HCT116 (cell line): ENCODE measurements around the gene GUCY2D. TPM values are rescaled to one million over a fixed set of nuclear protein-coding genes. Genes with fewer than 3 reads are reported as not detected.

Experiments
- ATAC-seq: fragments of 200-7000 bp; cut with Tn5 transposase; 2 replicates; pipeline ENCODE4 v1.9.1; 2020; ENCODE audit warnings: mild to moderate bottlenecking, moderate library complexity
- BruUV-seq: library from RNA; stranded (reverse); fragments of 400-500 nt; replicated peaks from 2 replicates; lab custom pipeline; 2021; lab: Mats Ljungman, UMichigan
- CTCF ChIA-PET: fragments of 300-600 bp; sonication (Branson Sonifier 250); formaldehyde crosslinking; loops from one replicate; lab custom pipeline; 2021; ENCODE audit warnings: antibody characterized with exemption; lab: Charles Lee
- POLR2A ChIA-PET: fragments of 300-600, 350-600 bp; sonication (Branson Sonifier 250); formaldehyde crosslinking; loops from one replicate; lab custom pipeline; 2021; ENCODE audit warnings: antibody characterized with exemption; lab: Charles Lee
- RAD21 ChIA-PET, 2 experiments: fragments of 300-600 bp; sonication (Branson Sonifier 250); formaldehyde crosslinking; loops; one replicate each; lab custom pipeline; 2023; ENCODE audit warnings: low total read pairs in 2 of 2; ENCODE audit not compliant: uncharacterized antibody in 2 of 2, unreplicated experiment in 2 of 2, low non-redundant PET in 1 of 2; lab: Charles Lee
- DNase-seq: peaks from one replicate; pipeline ENCODE4 v3.0.0-alpha.2; 2010; ENCODE audit warnings: low read depth, low spot score
- H2AFZ ChIP-seq: fragments of 200-600 bp; shearing (Covaris generic), sonication (generic); 2 replicates; pipeline ENCODE4 v1.6.1; 2017; ENCODE audit warnings: low read depth, mixed run types, mixed read lengths, antibody characterized with exemption, low read length; ENCODE audit not compliant: poor library complexity, severe bottlenecking
- H3K27ac ChIP-seq: 2 replicates; pipeline ENCODE4 v1.5.1; 2012; ENCODE audit warnings: low read depth, low read length
- H3K27me3 ChIP-seq: fragments of 200-600 bp; sonication (generic); 2 replicates; pipeline ENCODE4 v1.6.1; 2016; ENCODE audit warnings: mixed run types, low read length, mixed read lengths; ENCODE audit not compliant: insufficient read depth
- H3K36me3 ChIP-seq, 2 experiments: fragments of 200-500 bp in 1 of 2; fragments of 200-600 bp in 1 of 2; sonication (Bioruptor generic) in 1 of 2; sonication (generic) in 1 of 2; 2 replicates each; pipeline versions ENCODE4 v1.5.1 to v1.6.1; 2014 to 2016; ENCODE audit warnings: low read length in 2 of 2, inconsistent platforms in 1 of 2, mixed read lengths in 1 of 2, mixed run types in 1 of 2; ENCODE audit not compliant: insufficient read depth in 2 of 2, control insufficient read depth in 1 of 2
- H3K4me1 ChIP-seq, 2 experiments: fragments of 200-600 bp in 1 of 2; sonication (generic) in 1 of 2; 2 replicates each; pipeline versions ENCODE4 v1.5.1 to v1.6.1; 2012 to 2017; ENCODE audit warnings: low read length in 2 of 2, inconsistent platforms in 1 of 2, mild to moderate bottlenecking in 1 of 2, mixed read lengths in 1 of 2, mixed run types in 1 of 2, moderate library complexity in 1 of 2; ENCODE audit not compliant: insufficient read depth in 2 of 2, control insufficient read depth in 1 of 2
- H3K4me2 ChIP-seq: fragments of 200-600 bp; sonication (generic); 2 replicates; pipeline ENCODE4 v1.6.1; 2017; ENCODE audit warnings: mixed run types, low read length, mixed read lengths
- H3K4me3 ChIP-seq, 2 experiments: fragments of 200-600 bp in 1 of 2; sonication (generic) in 1 of 2; replicated peaks in 1 of 2; 2 replicates each; pipeline ENCODE4 v1.5.1; 2011 to 2016; ENCODE audit warnings: low read length in 2 of 2, control low read depth in 1 of 2, low read depth in 1 of 2, mild to moderate bottlenecking in 1 of 2, mixed read lengths in 1 of 2, mixed run types in 1 of 2
- H3K79me2 ChIP-seq: fragments of 200-600 bp; sonication (generic); 2 replicates; pipeline ENCODE4 v1.6.1; 2017; ENCODE audit warnings: mild to moderate bottlenecking, mixed run types, low read length, moderate library complexity, mixed read lengths; ENCODE audit not compliant: insufficient read depth
- H3K9ac ChIP-seq: fragments of 200-600 bp; sonication (generic); 2 replicates; pipeline ENCODE4 v1.6.1; 2016; ENCODE audit warnings: low read length, mixed read lengths
- H3K9me2 ChIP-seq: fragments of 200-600 bp; sonication (generic), shearing (Covaris generic); 2 replicates; pipeline ENCODE4 v1.6.1; 2017; ENCODE audit warnings: mixed run types, mild to moderate bottlenecking, moderate library complexity; ENCODE audit not compliant: insufficient read depth
- H3K9me3 ChIP-seq, 2 experiments: fragments of 200-500 bp in 1 of 2; fragments of 200-600 bp in 1 of 2; sonication (Bioruptor generic) in 1 of 2; sonication (generic) in 1 of 2; 2 replicates each; pipeline ENCODE4 v1.6.1; 2014 to 2017; ENCODE audit warnings: low read length in 2 of 2, mixed read lengths in 2 of 2, inconsistent platforms in 1 of 2, low read depth in 1 of 2, mild to moderate bottlenecking in 1 of 2, mixed run types in 1 of 2, moderate library complexity in 1 of 2; ENCODE audit not compliant: control insufficient read depth in 1 of 2, insufficient read depth in 1 of 2
- H4K20me1 ChIP-seq: fragments of 200-600 bp; sonication (generic), shearing (Covaris generic); 2 replicates; pipeline ENCODE4 v1.6.1; 2017; ENCODE audit warnings: mixed run types, mild to moderate bottlenecking, moderate library complexity; ENCODE audit not compliant: insufficient read depth
- ATF3 ChIP-seq: IDR thresholded peaks from 2 replicates; pipeline ENCODE4 v1.6.1; 2012
- CEBPB ChIP-seq: IDR thresholded peaks from 2 replicates; pipeline ENCODE4 v1.6.1; 2012; ENCODE audit warnings: low read depth
- CTCF ChIP-seq, 3 experiments: fragments of 200-600 bp in 1 of 3; sonication (generic) in 1 of 3; IDR thresholded peaks in 2 of 3; conservative IDR thresholded peaks in 1 of 3; 2 replicates each; pipeline ENCODE4 v1.5.1; 2012 to 2017; ENCODE audit warnings: low read depth in 2 of 3, low read length in 2 of 3, antibody characterized with exemption in 1 of 3, borderline replicate concordance in 1 of 3, control low read depth in 1 of 3, mild to moderate bottlenecking in 1 of 3, mixed read lengths in 1 of 3, mixed run types in 1 of 3, moderate library complexity in 1 of 3; ENCODE audit not compliant: insufficient read depth in 1 of 3
- EZH2 ChIP-seq: fragments of 200-600 bp; sonication (generic); IDR thresholded peaks from 2 replicates; pipeline ENCODE4 v1.6.1; 2017; ENCODE audit warnings: antibody characterized with exemption, mixed run types
- FOSL1 ChIP-seq: IDR thresholded peaks from 2 replicates; pipeline ENCODE4 v1.6.1; 2012; ENCODE audit warnings: low read depth
- JUND ChIP-seq: IDR thresholded peaks from 2 replicates; pipeline ENCODE4 v1.6.1; 2012
- MAX ChIP-seq: IDR thresholded peaks from 2 replicates; pipeline ENCODE4 v1.6.1; 2012
- TCF7L2 ChIP-seq: IDR thresholded peaks from 2 replicates; pipeline ENCODE4 v1.7.0; 2011; ENCODE audit warnings: borderline replicate concordance, inconsistent platforms; ENCODE audit not compliant: insufficient read depth, insufficient read length; ENCODE audit errors: extremely low read depth
- ZBTB33 ChIP-seq: IDR thresholded peaks from 2 replicates; pipeline ENCODE4 v1.6.1; 2011; ENCODE audit warnings: mild to moderate bottlenecking, low read length, moderate library complexity; ENCODE audit not compliant: insufficient replicate concordance; ENCODE audit errors: extremely low read depth
- intact Hi-C: fragments of 100-400 bp; cut with micrococcal nuclease; formaldehyde crosslinking; loops from 2 replicates; pipeline ENCODE4 v1.10.0; 2022
- total RNA-seq: library from RNA; stranded (reverse); gene quantifications from one replicate; pipeline ENCODE4 v1.2.1, GENCODE V29; 2021; ENCODE audit not compliant: unreplicated experiment

The GUCY2D gene
- total RNA-seq, 1 experiment from 2014 or later, result 1.4 TPM

GRCh38 chr17:8048236-8048635 is 45.8 kb downstream of the GUCY2D start:
- TF ChIP-seq EZH2 (no peak), CEBPB (no peak), TCF7L2 (no peak)
- H3K4me2 ChIP-seq, result no peak overlapping the region
- BruUV-seq, result no TSS peak
- ChIA-PET CTCF (no interaction called here), POLR2A (no interaction called here), RAD21 (no interaction called here)
- H4K20me1 ChIP-seq, result no peaks in the 10 kb centered on the region
- no peaks in the 10 kb centered on the region for H3K9me2 ChIP-seq
- no peaks in the 10 kb centered on the region for H3K36me3 ChIP-seq
- no peaks in the 10 kb centered on the region for H3K27me3 ChIP-seq
- H3K9ac ChIP-seq, result no peak overlapping the region
- ATAC-seq (no peak), DNase-seq (no peak)
- no peaks in the 10 kb centered on the region for H3K9me3 ChIP-seq
- H3K4me3 ChIP-seq, result no peak overlapping the region
- no peak overlapping the region for H2AFZ ChIP-seq
- intact Hi-C loops, result no loop called here
- no peaks in the 10 kb centered on the region for H3K4me1 ChIP-seq
- no peaks in the 10 kb centered on the region for H3K79me2 ChIP-seq
- H3K27ac ChIP-seq, result no peak overlapping the region

- Histone ChIP-seq H3K9ac (no peak overlapping the region), H3K27ac (no peak overlapping the region), H4K20me1 (no peaks in the 10 kb centered on the region), H3K36me3 (no peaks in the 10 kb centered on the region), H3K9me3 (no peaks in the 10 kb centered on the region), H3K4me2 (no peak overlapping the region), H3K4me3 (no peak overlapping the region), H3K9me2 (no peaks in the 10 kb centered on the region), H3K27me3 (no peaks in the 10 kb centered on the region), H3K79me2 (no peaks in the 10 kb centered on the region), H3K4me1 (no peaks in the 10 kb centered on the region), H2AFZ (no peak overlapping the region)
- BruUV-seq, result no TSS peak
- ChIA-PET POLR2A (interaction anchor here (0.6 kb wide), 1 partner anchor 51 kb away, joined by 3 read pairs; no protein-coding TSS in a partner anchor), RAD21 (no interaction called here), CTCF (no interaction called here)
- no peak for DNase-seq
- intact Hi-C loops, result no loop called here
- no peak for ATAC-seq
- TF ChIP-seq CTCF (IDR thresholded peaks at IDR 0.05 in 2 of 3, conservative IDR thresholded peaks at IDR 0.05 in 1 of 3; ENCODE audit: borderline replicate concordance in 1 of 3, insufficient read depth in 1 of 3, low read depth in 2 of 3, low read length in 2 of 3), result no peak
- TF ChIP-seq ZBTB33, result no peak
- no peak for TF ChIP-seq FOSL1
- no peak for TF ChIP-seq MAX
- no peak for TF ChIP-seq JUND
- TF ChIP-seq ATF3, result no peak
Measured at GRCh38 chr17:8048736-8049135, 46.3 kb downstream of the GUCY2D start.
